Liver (tissue), 9 donors: ENCODE results near the gene PLEKHM2. TPM values are rescaled to one million over a fixed set of nuclear protein-coding genes. Genes with fewer than 3 reads are reported as not detected.

Source experiments
- DNase-seq: peaks from one replicate; pipeline ENCODE4 v3.0.0-alpha.2; 2017; ENCODE audit warnings: low spot score
- H3K27ac ChIP-seq, 2 donors: one replicate each; pipeline ENCODE4 v1.7.0; 2013; ENCODE audit warnings: inconsistent platforms in 2 of 2, low read length in 2 of 2, control low read depth in 1 of 2, low read depth in 1 of 2, mild to moderate bottlenecking in 1 of 2
- H3K27me3 ChIP-seq, 4 donors: one replicate each; pipeline versions ENCODE4 v1.6.1 to v1.7.0; 2013; ENCODE audit warnings: low read length in 3 of 4, inconsistent platforms in 1 of 4, mild to moderate bottlenecking in 1 of 4, moderate library complexity in 1 of 4; ENCODE audit not compliant: control insufficient read depth in 4 of 4, insufficient read depth in 4 of 4
- H3K36me3 ChIP-seq, 4 donors: one replicate each; pipeline versions ENCODE4 v1.6.1 to v1.7.0; 2013; ENCODE audit warnings: low read length in 3 of 4, mild to moderate bottlenecking in 3 of 4, low read depth in 1 of 4, moderate library complexity in 1 of 4; ENCODE audit not compliant: control insufficient read depth in 4 of 4, insufficient read depth in 3 of 4
- H3K4me1 ChIP-seq, 4 donors: one replicate each; pipeline versions ENCODE4 v1.6.1 to v1.7.0; 2013; ENCODE audit warnings: low read length in 3 of 4, mild to moderate bottlenecking in 3 of 4, moderate library complexity in 1 of 4; ENCODE audit not compliant: control insufficient read depth in 4 of 4, insufficient read depth in 4 of 4
- H3K4me3 ChIP-seq, 3 donors: one replicate each; pipeline versions ENCODE4 v1.6.1 to v1.7.0; 2013; ENCODE audit warnings: low read length in 3 of 3, control low read depth in 1 of 3, low read depth in 1 of 3, mild to moderate bottlenecking in 1 of 3
- H3K9ac ChIP-seq, 2 donors: one replicate each; pipeline ENCODE4 v1.7.0; 2013; ENCODE audit warnings: low read length in 2 of 2, mild to moderate bottlenecking in 2 of 2, moderate library complexity in 2 of 2, control low read depth in 1 of 2, low read depth in 1 of 2
- H3K9me3 ChIP-seq, 4 donors: one replicate each; pipeline versions ENCODE4 v1.6.1 to v1.7.0; 2013; ENCODE audit warnings: low read length in 3 of 4; ENCODE audit not compliant: control insufficient read depth in 4 of 4
- EGR1 ChIP-seq, 2 donors: IDR thresholded peaks; 2 replicates each; pipeline ENCODE4 v1.6.1; 2016 to 2018; ENCODE audit warnings: antibody characterized with exemption in 2 of 2, low read depth in 2 of 2
- FOXA1 ChIP-seq: IDR thresholded peaks from 2 replicates; pipeline ENCODE4 v1.6.1; 2016; ENCODE audit warnings: antibody characterized with exemption
- FOXA2 ChIP-seq: IDR thresholded peaks from 2 replicates; pipeline ENCODE4 v1.6.1; 2016; ENCODE audit warnings: antibody characterized with exemption
- GABPA ChIP-seq, 2 donors: IDR thresholded peaks in 1 of 2; conservative IDR thresholded peaks in 1 of 2; 2 replicates each; pipeline ENCODE4 v1.6.1; 2016; ENCODE audit warnings: antibody characterized with exemption in 2 of 2, mild to moderate bottlenecking in 1 of 2, moderate library complexity in 1 of 2
- HNF4A ChIP-seq, 2 donors: conservative IDR thresholded peaks; 2 replicates each; pipeline ENCODE4 v1.6.1; 2016; ENCODE audit warnings: antibody characterized with exemption in 2 of 2, mild to moderate bottlenecking in 2 of 2
- JUND ChIP-seq, 2 donors: IDR thresholded peaks; 2 replicates each; pipeline ENCODE4 v1.6.1; 2016; ENCODE audit warnings: antibody characterized with exemption in 2 of 2
- RAD21 ChIP-seq, 2 donors: IDR thresholded peaks; 2 replicates each; pipeline ENCODE4 v1.6.1; 2016; ENCODE audit warnings: antibody characterized with exemption in 2 of 2, mild to moderate bottlenecking in 2 of 2
- RXRA ChIP-seq, 2 donors: IDR thresholded peaks; 2 replicates each; pipeline ENCODE4 v1.6.1; 2017 to 2018; ENCODE audit warnings: antibody characterized with exemption in 2 of 2, mild to moderate bottlenecking in 1 of 2
- SP1 ChIP-seq: IDR thresholded peaks from 2 replicates; pipeline ENCODE4 v1.6.1; 2018; ENCODE audit warnings: antibody characterized with exemption, mild to moderate bottlenecking
- TAF1 ChIP-seq: conservative IDR thresholded peaks from 2 replicates; pipeline ENCODE4 v1.6.1; 2016; ENCODE audit warnings: antibody characterized with exemption, mild to moderate bottlenecking
- YY1 ChIP-seq: IDR thresholded peaks from 2 replicates; pipeline ENCODE4 v1.6.1; 2016; ENCODE audit warnings: antibody characterized with exemption, mild to moderate bottlenecking
- WGBS: extraction: QIAGEN DNeasy Blood & Tissue Kit; methylation state at CpG from one replicate; pipeline ENCODE4 v1.1.7; 2013; 5-methylcytosine and 5-hydroxymethylcytosine counted together
- polyA plus RNA-seq, 2 donors: library from polyadenylated mRNA; stranded (reverse) in 1 of 2; unstranded in 1 of 2; fragments of 200-250 nt in 1 of 2; fragments of >200 nt in 1 of 2; fragmentation: Nextera tagmentation in 1 of 2; extraction: Ambion mirVana in 1 of 2; gene quantifications; one replicate each; pipeline versions ENCODE4 v1.2.1 to v1.2.3, GENCODE V29; 2013 to 2015
- total RNA-seq, 2 donors: library from RNA; depleted of rRNA; stranded (reverse); fragments of >200 nt; gene quantifications; one replicate each; pipeline ENCODE4 v1.2.3, GENCODE V29; 2014
- TF ChIP-seq, protein P1 (sequence below): IDR thresholded peaks from 2 replicates; pipeline ENCODE4 v1.6.1; 2016; ENCODE audit warnings: antibody characterized with exemption
- TF ChIP-seq, protein P2 (sequence below): IDR thresholded peaks from 2 replicates; pipeline ENCODE4 v1.6.1; 2016; ENCODE audit warnings: antibody characterized with exemption
- TF ChIP-seq, protein P3 (sequence below): IDR thresholded peaks from 2 replicates; pipeline ENCODE4 v1.6.1; 2016; ENCODE audit warnings: antibody characterized with exemption
- TF ChIP-seq, protein P4 (sequence below): fragments of 150-350 bp; IDR thresholded peaks from 2 replicates; pipeline ENCODE4 v1.5.1; 2017; ENCODE audit warnings: improper control_type of control experiment, low read depth, low read length; ENCODE audit not compliant: missing input control
- donor health status: healthy.
- donor health status: healthy.
- donor health status: healthy.
- donor health status: healthy.
- donor health status: healthy.

Gene PLEKHM2
- total and polyA plus RNA-seq, 4 donors: 4.1 to 22.6 (median 17.0) TPM

DNA sequence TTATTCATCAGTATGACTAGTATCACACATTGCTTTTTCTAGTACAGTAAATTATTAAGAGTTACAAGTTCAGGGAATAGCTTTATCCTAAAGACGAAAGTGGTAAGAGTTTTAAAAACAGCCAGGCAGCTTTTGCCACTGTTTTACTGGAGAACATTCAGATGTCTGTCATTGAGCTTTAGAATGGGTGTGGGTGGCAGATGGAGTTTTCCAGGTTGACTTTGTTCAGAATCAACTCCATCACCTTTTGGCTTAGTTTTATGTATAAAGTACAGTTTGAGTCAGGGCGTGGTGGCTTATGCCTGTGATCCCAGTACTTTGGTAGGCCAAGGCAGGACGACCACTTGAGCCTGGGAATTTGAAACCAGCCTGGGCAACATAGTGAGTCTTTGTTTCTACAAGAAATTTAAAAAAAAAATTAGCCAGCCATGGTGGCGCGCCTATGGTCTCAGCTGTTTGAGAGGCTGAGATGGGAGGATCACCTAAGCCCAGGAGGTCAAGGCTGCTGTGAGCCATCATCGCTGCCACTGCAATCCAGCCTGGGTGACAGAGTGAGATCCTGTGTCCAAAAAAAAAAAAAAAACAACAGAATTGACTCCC lies 29.9 kb upstream of the PLEKHM2 start:
- Histone ChIP-seq H3K36me3 (peaks cover 18 to 68% (median 52%) of the 10 kb centered on the region in 4 donors), H3K9ac (no peak overlapping the region), H3K27me3 (no peaks in the 10 kb centered on the region), H3K4me3 (no peak overlapping the region), H3K4me1 (no peaks in the 10 kb centered on the region), H3K9me3 (no peaks in the 10 kb centered on the region), H3K27ac (no peak overlapping the region)
- DNase-seq: no peak
- WGBS: 96% methylated on average over 6 of the region's 6 CpGs
- no peak for TF ChIP-seq YY1
- TF ChIP-seq, protein P1, sequence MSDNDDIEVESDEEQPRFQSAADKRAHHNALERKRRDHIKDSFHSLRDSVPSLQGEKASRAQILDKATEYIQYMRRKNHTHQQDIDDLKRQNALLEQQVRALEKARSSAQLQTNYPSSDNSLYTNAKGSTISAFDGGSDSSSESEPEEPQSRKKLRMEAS: no peak
- no peak for TF ChIP-seq RAD21 (IDR thresholded peaks at IDR 0.05)
- TF ChIP-seq, protein P2, sequence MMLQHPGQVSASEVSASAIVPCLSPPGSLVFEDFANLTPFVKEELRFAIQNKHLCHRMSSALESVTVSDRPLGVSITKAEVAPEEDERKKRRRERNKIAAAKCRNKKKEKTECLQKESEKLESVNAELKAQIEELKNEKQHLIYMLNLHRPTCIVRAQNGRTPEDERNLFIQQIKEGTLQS: no peak
- TF ChIP-seq EGR1 (IDR thresholded peaks at IDR 0.05; ENCODE audit: low read depth in 2 of 2): no peak
- TF ChIP-seq GABPA (IDR thresholded peaks at IDR 0.05 in 1 of 2, conservative IDR thresholded peaks at IDR 0.05 in 1 of 2): no peak

DNA sequence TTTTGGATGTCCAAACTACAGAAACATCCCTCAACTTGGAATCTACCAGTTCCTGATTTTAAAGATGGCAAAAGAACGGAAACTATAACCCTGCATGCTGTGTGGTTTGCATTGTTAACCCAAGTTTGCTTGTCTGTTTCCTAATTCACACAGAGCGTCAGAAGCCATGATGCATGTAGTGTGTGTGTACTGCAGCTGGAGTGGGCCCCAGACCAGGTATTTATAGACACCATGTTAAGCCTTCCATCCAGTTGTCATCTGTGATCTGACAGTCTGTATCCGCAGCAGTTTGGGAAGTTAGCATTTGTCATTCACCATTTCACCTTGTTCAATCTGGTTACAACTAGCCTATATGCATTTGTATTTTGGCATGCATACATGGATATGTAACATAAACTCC lies 27.7 kb upstream of the PLEKHM2 start:
- peaks cover 11 to 74% (median 61%) of the 10 kb centered on the region in 4 donors for H3K36me3 ChIP-seq
- H3K4me3 ChIP-seq: no peak overlapping the region
- no peak overlapping the region for H3K27ac ChIP-seq
- TF ChIP-seq SP1 (no peak), FOXA1 (no peak), RXRA (IDR thresholded peaks at IDR 0.05) (no peak), TAF1 (no peak), HNF4A (conservative IDR thresholded peaks at IDR 0.05) (no peak), YY1 (no peak), JUND (IDR thresholded peaks at IDR 0.05) (no peak), FOXA2 (no peak), RAD21 (IDR thresholded peaks at IDR 0.05) (no peak)
- TF ChIP-seq, protein P3, sequence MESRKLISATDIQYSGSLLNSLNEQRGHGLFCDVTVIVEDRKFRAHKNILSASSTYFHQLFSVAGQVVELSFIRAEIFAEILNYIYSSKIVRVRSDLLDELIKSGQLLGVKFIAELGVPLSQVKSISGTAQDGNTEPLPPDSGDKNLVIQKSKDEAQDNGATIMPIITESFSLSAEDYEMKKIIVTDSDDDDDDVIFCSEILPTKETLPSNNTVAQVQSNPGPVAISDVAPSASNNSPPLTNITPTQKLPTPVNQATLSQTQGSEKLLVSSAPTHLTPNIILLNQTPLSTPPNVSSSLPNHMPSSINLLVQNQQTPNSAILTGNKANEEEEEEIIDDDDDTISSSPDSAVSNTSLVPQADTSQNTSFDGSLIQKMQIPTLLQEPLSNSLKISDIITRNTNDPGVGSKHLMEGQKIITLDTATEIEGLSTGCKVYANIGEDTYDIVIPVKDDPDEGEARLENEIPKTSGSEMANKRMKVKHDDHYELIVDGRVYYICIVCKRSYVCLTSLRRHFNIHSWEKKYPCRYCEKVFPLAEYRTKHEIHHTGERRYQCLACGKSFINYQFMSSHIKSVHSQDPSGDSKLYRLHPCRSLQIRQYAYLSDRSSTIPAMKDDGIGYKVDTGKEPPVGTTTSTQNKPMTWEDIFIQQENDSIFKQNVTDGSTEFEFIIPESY: no peak
- TF ChIP-seq, protein P4, sequence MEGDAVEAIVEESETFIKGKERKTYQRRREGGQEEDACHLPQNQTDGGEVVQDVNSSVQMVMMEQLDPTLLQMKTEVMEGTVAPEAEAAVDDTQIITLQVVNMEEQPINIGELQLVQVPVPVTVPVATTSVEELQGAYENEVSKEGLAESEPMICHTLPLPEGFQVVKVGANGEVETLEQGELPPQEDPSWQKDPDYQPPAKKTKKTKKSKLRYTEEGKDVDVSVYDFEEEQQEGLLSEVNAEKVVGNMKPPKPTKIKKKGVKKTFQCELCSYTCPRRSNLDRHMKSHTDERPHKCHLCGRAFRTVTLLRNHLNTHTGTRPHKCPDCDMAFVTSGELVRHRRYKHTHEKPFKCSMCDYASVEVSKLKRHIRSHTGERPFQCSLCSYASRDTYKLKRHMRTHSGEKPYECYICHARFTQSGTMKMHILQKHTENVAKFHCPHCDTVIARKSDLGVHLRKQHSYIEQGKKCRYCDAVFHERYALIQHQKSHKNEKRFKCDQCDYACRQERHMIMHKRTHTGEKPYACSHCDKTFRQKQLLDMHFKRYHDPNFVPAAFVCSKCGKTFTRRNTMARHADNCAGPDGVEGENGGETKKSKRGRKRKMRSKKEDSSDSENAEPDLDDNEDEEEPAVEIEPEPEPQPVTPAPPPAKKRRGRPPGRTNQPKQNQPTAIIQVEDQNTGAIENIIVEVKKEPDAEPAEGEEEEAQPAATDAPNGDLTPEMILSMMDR: no peak
- TF ChIP-seq, protein P2: no peak
- H3K27me3 ChIP-seq: no peaks in the 10 kb centered on the region
- no peaks in the 10 kb centered on the region for H3K9me3 ChIP-seq
- WGBS: 91% methylated on average over 3 of the region's 3 CpGs
- H3K4me1 ChIP-seq: no peaks in the 10 kb centered on the region
- no peak for DNase-seq
- H3K9ac ChIP-seq: no peak overlapping the region
